NCI-H128 (cell line): ENCODE results near the gene AKNA.

Source experiments
- DNase-seq: peaks from one replicate; lab custom pipeline; 2025; ENCODE audit not compliant: unreplicated experiment; lab: John Stamatoyannopoulos, UW

Gene AKNA

GRCh38 chr9:114362394-114362793 is 25.4 kb downstream of the AKNA start:
- no peak for DNase-seq

GRCh38 chr9:114361542-114361941 is 26.2 kb downstream of the AKNA start:
- no peak for DNase-seq

GRCh38 chr9:114359801-114360200 is 28.0 kb downstream of the AKNA start:
- no peak for DNase-seq

- no peak for DNase-seq
Observed at GRCh38 chr9:114357911-114358328, 29.9 kb downstream of the AKNA start.

- no peak for DNase-seq
Observed at GRCh38 chr9:114357360-114357759, 30.4 kb downstream of the AKNA start.

- DNase-seq: no peak
Observed at GRCh38 chr9:114356792-114357191, 31.0 kb downstream of the AKNA start.

GRCh38 chr9:114355821-114356220 is 32.0 kb downstream of the AKNA start:
- no peak for DNase-seq

- DNase-seq: no peak
Observed at GRCh38 chr9:114351932-114352331, 35.9 kb downstream of the AKNA start.

- DNase-seq: no peak
Observed at GRCh38 chr9:114350636-114351401, 37.0 kb downstream of the AKNA start.

- DNase-seq: no peak
Observed at GRCh38 chr9:114349713-114350480, 37.9 kb downstream of the AKNA start.

- DNase-seq: no peak
Observed at GRCh38 chr9:114348906-114349482, 38.8 kb downstream of the AKNA start.

GRCh38 chr9:114348261-114348905 is 39.4 kb downstream of the AKNA start:
- DNase-seq: no peak

- no peak for DNase-seq
Observed at GRCh38 chr9:114347675-114348074, 40.1 kb downstream of the AKNA start.

- no peak for DNase-seq
Observed at GRCh38 chr9:114346146-114346545, 41.6 kb downstream of the AKNA start.

GRCh38 chr9:114345493-114346065 is 42.2 kb downstream of the AKNA start:
- no peak for DNase-seq

GRCh38 chr9:114344692-114345091 is 43.1 kb downstream of the AKNA start:
- DNase-seq: no peak

GRCh38 chr9:114344188-114344566 is 43.6 kb downstream of the AKNA start:
- DNase-seq: no peak

GRCh38 chr9:114343471-114344187 is 44.2 kb downstream of the AKNA start:
- DNase-seq: no peak

GRCh38 chr9:114342755-114343440 is 44.9 kb downstream of the AKNA start:
- no peak for DNase-seq

GRCh38 chr9:114341991-114342390 is 45.8 kb downstream of the AKNA start:
- DNase-seq: no peak
